ENCODE measurements around the gene ERCC2.

Gene ERCC2

DNA sequence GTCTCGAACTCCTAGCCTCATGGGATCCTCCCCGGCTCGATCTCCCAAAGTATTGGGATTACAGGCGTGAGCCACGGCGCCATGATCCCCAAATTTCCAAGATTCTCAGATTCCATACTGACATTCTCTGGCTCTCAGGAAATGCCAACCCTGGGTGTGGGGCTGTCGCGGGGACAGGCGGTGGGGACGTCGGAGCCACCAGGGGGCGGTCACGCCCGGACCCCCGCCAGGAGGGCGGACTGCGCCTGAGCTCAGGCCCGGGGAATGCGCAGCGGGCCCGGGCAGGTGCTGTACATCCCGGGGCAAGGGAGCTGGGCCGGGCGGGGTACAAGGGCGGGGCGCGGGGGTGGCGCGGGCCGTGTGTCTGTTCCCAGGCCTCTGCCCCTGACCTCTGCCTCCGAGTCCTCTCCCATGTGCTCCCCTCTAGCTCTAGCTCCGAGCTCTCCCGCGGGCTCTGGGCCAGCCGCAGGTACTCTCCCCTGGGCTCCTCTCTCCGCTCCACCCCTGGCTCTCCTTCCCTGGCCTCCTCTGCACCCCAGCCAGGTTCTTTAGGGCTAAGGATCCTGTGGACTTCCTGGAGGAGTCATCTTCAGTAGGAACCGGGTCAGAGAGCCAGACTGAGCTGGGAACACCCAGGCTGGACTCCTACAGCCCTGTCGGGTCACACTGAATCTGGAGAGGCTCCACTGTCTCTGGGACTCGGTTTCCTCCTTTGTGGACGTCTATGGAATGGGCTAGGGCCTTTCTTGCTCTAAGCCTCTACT, 32.1 kb upstream of the ERCC2 start:
- DNase-seq (ENCODE audit: low spot score): peak; percentile 49

DNA sequence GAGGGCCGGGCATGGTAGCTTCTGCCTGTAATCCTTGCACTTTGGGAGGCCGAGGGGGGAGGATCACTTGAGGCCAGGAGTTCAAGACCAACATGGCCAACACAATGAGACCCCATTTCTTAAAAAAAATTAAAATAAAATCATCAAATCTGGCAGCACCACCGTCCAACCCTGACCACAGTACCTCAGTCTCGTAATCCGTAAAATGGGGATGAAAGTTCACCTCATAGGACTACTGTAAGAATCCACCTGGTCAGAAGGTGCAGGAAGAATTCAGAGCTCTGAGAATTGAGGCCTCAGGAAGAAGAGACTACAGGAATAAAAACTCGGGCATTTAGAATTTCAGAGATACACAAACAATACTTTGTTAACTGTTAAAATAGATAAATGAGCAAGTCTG, 31.4 kb upstream of the ERCC2 start:
- DNase-seq (ENCODE audit: low spot score): no peak

DNA sequence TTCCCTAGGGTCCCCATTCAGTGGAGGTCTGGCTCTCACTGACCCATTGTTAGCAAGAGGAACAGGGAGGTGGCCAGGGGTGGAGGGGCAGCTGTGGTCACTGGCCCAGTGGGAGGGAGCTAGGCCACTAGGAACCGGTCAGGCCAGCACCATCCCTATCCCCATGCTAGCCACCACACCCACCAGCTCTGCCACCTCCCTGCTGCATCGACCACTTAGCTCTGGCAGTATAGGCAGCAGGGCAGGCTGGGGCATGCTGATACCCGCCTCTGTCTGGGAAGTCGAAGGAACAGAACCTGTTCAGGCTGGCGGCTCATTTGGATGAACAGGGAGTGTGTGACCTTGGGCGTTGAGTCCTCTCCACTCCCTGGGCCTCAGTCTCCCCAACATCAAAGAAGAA, 29.8 kb upstream of the ERCC2 start:
- DNase-seq (ENCODE audit: low spot score): no peak

DNA sequence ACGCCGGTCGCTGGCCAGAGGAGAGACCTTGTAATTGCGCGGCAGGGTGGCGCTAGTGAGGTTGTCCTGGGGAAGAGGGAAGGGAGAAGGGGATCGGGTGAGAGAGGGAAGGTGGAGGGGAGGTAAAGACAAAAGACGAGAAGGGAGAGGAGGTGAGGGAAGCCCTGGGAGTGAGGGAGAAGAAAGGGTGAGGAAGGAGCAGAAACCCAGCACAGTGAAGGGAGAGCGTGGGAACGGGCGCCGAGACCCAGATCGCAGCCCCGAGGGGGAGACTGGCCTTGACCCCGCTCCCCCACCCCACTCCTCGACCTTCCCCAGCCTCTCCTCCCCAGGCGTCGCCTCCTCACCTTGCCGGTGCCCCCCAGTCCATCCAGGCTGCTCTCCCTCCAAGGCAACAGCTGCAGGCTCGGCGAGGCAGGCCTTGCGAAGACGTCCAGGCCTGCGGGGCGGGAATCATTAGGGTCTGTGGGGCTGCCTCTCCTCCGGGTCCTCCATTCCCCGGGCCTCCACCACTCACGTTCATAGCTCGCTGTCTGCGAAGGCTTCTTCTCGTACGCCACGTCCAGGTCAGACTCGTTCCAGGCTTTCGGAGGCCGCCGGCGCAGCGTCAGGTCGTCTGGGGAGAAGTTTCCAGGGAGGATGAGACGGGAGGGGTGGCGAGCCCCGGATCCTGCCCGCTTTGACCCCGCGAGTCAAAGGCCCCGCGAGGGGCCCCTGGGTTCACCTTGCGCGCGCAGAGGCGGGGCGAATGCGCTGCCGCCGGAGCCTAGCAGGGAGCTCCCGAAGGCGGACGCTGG, 25.6 kb upstream of the ERCC2 start:
- DNase-seq (ENCODE audit: low spot score): no peak

DNA sequence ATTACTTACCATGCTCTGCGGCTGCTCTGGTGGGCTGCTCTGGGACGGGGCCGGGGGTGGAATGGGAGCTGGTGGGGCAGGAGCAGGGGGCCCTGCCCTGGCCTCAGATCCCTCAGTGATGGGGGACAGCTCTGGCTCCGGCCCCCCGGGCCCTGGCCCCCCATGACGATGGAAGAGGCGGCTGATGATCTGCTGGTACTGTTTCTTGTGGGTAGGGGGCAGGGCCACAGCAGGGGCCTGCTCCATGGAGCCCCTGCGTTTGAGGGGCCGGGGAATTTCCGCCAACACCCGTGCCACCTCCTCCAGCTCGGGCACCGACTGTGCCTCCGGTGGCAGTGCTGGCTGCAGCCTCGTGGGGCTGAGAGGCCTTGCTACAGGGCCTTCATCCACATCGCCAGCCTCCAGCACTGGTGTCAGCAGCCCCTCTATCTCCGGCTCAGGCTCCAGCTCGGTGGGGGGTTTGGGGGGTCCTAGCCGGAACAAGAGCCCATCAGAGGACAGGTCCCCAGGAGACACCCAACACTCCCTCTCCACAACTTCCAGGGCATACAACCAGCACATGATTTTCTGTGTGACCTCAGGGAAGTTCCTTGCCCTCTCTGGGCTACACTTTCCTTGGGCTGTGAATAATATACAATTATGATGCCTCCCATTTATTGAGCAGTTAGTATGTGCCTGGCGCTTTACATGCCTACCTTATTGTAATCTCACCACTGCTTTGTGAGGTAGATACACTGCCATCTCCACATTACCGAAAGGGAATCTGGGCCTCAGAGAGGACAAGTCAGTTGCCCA, 21.7 kb upstream of the ERCC2 start:
- DNase-seq (ENCODE audit: low spot score): no peak

DNA sequence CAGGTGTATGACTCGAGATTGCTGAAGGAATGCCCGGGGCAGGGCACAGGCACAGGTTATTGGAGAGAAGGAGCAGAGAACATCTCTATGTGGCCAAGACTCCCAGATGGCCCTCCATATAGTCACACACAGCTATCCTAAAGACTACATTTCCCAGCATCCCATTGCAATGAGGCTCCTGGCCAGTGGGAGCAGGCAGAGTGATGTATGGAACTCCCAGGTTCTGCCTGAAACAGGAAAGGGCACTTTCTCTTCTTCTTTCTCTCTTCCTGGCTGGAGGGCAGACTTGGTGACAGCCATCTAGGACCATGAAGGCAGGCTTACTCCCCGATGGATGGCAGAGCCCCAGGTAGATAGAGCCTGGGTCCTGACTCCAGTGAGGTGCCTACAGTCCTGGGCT, 21.0 kb upstream of the ERCC2 start:
- DNase-seq (ENCODE audit: low spot score): peak; percentile 50

DNA sequence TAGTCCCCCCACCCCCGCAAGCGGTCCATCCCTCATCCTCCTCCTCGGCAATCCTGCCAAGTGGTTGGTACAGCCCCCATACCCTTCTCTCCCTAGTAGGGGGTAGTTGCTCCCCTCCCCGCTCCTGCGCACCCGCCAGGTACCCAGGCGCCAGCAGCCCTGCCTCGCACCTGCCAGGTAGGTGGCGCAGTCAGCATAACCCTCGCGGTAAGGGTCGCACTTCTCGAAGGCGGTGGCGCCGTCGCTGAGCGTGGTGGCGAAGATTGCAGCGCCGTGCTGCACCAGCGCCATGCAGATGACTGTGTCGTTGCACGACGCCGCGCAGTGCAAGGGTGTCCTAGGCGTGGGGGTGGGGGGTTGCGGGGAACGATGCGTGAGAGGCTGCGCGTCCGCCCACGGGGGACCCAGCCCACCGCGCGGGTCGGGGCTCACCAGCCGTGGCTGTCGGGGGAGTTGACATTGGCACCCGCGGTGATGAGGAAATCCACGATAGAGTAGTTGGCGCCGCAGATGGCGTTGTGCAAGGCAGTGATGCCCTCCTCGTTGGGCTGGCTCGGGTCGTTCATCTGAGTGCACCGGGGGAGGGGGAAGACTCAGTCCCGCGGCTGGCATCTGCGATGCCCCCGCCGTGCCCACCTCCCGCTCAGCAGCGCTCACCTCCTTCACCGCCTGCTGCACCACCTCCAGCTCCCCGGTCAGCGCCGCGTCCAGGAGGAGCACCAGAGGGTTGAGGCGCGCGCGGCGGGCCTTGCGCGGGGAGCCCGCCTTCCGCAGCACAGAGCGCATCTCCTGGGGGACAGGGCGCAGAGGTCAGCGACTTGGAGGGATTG, 15.2 kb upstream of the ERCC2 start:
- DNase-seq (ENCODE audit: low spot score): no peak

DNA sequence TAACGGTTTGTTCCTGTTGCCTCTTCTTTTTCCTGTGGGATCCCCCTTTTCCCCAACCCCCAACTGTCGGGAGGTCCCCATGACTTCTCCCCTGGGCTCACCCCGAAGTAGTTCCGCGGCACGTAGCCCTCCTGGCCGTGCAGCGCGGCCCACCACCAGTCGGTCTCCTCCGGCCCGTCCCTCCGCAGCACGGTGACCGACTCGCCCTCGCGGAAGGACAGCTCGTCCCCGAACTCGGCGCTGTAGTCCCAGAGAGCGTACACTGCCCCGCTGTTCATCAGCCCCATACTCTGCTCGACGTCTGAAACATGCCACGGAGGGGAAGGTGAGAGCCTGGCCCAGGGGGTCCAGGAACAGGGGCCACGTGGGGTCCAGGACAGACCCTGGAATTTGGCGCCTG, 12.1 kb upstream of the ERCC2 start:
- no peak for DNase-seq (ENCODE audit: low spot score)

DNA sequence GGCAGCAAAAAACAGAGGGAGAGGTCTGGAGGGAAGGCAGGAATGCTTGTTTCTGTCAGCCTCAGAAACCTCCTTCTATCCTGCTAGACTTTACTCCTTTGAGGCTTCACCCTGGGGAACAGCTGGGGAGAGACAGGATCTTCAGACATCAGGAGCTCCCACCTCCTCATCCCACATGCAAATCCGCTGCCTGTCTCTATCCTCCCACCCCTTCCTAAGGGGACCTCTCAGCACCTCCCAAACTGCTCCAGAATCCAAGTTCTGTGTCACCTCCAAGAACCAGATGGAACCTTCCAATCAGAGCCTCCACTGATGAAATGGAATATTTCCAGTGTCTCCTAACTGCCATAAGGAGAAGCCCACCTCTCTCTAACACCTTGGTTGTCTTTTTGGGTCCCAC, 9.7 kb upstream of the ERCC2 start:
- DNase-seq (ENCODE audit: low spot score): no peak

DNA sequence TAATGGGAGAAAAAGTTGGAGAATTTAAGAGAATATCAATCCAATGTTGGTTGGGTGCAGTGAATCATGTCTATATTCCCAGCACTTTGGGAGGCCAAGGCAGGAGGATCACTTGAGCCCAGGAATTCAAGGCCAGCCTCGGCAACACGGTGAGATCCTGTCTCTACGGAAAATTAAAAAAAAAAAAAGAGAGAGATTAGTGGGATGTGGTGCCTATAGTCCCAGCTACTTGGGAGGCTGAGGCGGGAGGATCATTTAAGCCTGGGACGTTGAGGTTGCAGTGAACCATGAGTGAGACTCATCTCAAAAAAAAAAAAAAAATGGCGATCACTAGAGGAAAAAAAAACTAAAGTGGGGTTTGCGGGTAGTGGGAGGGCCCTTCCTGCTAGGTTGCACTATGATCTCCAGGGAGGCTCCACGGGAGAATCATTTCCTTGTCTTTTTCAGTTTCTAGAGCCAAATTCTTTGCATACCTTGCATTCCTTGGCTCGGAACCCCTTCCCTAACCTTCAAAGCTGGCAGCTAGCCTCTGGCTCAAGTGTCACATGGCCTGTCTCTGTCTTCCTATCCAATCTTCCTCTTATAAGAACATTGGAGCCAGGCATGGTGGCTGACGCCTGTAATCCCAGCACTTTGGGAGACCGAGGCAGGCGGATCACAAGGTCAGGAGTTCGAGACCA, 5.8 kb upstream of the ERCC2 start:
- DNase-seq (ENCODE audit: low spot score): no peak

DNA sequence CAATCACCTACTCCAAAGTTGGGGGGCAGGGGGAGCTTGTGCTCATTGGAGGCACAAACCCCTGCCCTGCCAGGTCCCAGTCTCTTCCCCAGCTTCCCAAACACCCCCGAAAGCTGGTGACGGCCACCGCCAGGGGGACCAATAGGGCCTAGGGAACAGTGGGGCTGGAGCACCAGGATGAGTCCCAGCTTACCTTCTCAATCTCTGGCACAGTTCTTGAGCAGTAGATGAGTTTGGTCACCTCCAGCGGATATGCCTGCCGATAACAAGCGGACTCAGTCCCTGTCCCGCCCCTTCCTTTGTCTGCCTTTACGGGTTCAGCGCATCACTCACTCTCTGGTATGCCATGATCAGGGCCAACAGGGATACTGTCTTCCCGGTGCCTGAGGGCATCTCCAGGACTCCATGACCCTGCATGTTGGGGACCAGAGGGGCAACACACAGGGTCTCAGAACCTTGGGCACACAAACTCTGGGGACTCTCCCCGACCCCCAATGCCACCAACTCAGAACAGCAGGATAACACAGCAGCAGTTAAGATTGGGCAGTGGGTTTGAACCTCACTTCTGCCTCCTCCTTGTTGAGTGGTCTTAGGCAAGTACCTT, 1.5 kb downstream of the ERCC2 start:
- no peak for DNase-seq (ENCODE audit: low spot score)

DNA sequence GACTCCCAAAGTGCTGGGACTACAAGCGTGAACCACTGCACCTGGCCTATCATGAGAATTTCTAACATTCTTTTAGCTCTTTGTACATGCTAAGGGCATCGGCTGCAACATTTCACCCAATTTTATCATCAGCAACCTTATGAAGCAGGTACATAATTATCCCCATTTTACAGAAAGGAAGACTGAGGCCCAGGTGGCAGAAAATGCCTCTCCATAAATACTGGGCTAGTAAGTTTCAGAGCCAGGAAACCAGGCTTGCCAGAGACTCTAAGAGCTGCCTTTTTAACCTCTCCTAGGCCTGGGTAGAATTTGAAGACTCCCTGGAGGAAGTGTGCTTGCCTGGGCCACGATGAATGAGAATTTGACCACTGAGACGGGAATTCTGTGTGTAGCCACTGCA, 2.2 kb downstream of the ERCC2 start:
- no peak for DNase-seq (ENCODE audit: low spot score)

DNA sequence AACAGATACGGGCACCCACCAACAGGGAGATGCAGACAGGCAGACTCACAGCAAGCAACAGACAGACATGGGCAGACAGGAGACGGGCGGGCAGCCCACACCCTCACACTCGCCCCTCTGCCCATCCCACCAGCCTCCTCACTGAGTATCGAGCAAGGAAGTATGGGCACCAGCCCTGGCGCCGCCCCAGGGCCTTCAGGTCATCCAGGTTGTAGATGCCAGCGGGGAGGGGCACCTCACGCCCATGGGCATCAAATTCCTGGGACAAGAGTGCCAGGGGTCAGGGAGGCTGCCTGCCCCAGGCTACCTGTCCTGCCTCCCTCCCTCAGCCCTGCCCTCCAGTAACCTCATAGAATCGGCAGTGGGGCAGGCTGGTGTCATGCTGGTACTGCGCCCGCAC, 5.7 kb downstream of the ERCC2 start:
- no peak for DNase-seq (ENCODE audit: low spot score)

DNA sequence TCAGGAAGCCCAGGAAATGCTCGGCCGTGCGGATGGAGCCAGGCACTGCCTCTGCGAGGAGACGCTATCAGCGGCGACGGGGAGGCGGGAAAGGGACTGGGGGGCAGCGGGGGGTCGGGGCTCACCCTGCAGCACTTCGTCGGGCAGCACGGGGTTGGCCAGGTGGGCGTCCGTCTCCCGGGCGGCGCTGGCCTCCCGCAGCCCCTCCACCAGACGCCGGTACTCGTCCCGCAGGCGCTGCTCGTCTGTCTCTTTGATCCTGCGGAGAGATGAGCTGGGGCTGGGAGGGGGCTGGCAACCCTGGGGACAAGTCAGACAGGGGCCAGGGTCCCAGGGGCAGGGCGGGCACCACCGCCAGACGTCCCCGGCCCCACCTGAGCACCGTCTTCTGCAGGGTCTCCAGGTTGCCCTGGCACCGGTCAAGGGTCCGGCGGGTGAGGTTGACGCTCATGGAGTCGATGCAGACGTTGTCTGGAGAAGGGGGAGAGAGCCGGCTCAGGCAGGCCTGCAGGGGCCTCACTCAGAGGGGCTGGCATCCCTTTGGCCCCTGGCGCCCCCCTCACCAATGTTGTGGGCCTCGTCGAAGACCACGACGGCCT, 6.4 kb downstream of the ERCC2 start:
- no peak for DNase-seq (ENCODE audit: low spot score)

DNA sequence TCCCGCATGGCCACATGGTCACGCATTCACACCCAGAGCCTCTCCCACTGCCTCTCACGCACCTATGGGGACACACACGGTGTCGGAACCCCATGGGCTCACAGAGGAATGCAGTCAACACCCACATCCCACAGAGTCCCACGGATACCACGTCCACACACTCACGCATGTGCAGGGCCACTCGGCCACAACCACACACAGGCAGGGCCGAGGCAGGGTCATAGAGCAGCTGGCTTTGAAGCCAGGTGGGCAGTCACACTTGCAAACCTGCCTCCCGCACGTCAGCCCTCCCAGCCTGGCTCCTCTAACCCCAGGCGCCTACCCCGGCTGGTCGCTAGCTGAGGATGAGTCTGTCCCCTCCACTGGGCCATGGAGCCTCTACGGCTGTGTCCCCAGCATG, 8.1 kb downstream of the ERCC2 start:
- DNase-seq (ENCODE audit: low spot score): no peak

DNA sequence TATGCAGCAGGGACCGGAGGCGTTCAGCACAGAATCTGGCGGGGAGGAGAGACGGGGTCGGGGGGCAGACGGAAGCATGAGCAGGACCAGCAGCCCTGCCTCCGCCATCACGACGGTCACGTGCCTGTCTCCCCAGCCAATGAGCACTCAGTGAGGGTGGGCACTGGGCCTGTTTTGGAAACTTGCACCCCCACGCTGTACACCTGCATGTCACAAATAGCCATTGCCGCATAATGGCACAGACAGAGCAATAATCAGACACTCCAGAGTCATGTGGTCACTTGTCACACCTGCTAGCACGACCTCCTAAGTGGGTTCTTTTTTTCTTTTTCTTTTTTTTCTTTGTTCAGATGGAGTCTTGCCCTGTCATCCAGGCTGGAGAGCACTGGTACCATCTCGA, 8.8 kb downstream of the ERCC2 start:
- DNase-seq (ENCODE audit: low spot score): no peak

DNA sequence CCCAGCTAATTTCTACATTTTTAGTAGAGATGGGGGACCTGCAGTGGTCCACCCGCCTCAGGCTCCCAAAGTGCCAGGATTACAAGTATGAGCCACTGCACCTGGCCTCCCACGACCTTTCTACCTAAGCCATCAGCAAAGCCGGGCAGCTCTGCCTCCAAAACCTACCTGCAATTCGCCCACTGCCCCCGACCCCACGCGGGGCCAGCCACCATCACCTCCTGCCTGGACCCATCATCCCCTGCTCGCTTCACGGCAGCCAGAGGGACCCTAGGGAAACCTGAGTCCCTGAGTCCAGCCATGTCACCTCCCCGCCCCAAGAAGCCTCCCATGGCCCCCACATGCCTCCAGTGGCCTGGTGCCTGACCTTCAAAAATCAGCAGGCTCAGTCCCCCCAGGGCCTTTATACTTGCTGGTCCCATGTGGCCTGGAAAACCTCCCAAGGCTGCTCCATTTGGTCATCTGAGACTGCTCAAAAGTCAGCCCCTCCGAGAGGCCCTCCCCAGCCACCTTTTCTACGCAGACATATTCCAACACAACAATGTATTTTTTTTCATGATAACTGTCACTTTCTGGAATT, 12.1 kb downstream of the ERCC2 start:
- no peak for DNase-seq (ENCODE audit: low spot score)

DNA sequence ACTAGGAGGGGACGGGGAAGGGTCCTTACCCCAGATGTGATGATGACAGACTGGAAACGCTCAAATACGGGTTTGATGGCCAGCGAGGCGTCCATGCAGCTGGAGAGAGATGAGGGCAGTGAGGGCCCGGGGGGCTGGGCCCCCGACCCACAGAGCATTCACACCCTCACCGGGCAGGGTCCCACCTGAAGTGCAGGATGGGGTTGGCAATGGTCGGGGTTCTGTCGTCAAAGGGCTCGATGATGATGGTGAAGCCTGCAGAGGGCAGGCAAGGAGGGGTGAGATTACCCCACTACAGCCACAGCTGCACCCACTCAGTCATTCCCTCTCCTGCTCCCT, 13.0 kb downstream of the ERCC2 start:
- DNase-seq (ENCODE audit: low spot score): no peak

DNA sequence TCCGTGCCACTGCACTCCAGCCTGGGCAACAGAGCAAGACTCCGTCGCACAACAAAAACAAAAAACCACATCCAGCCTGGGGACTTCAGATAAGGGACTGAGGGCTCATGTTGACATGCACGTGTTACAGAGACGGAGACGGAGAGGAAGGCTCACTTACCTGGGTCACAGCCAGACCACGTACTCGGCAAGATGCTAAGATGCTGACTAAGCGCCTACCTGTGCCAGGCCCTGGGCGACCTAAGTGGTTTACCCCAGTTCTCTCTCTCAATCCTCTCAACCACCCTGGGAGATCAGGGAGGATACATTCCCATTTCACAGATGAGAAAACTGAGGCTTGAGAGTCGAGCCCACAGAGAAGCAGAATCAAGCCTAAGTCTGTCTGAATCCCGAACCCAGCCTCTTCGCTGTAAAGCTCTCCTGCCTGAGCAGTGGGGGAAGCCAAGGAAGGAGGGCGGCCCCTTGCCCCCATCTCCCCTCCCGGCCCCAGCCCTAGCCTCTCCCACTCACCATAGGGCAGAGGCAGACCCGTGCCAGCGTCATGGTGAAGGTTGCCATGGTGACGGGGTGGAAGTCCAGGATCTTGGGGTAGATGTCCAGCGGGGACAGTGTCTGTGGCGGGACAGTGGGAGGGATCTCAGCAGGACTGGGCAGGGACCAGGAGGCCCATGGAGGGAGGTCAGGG, 13.5 kb downstream of the ERCC2 start:
- DNase-seq (ENCODE audit: low spot score): no peak
